ENCODE results near the gene SMARCA2.

- TF ChIP-seq SUZ12 (IDR thresholded peaks at IDR 0.05; ENCODE audit: extremely low read depth, insufficient read depth, insufficient read length), result no peak
- TF ChIP-seq YY1 (IDR thresholded peaks at IDR 0.05; ENCODE audit: insufficient read depth, insufficient read length), result no peak
- no peak for TF ChIP-seq ZNF274 (IDR thresholded peaks at IDR 0.05; ENCODE audit: low read depth, low read length)
Measured at GRCh38 chr9:2066312-2067273, 51.4 kb downstream of the SMARCA2 start.
